GM21737 (cell line): ENCODE data around the gene NFATC3.
"Not testable (repeated sequence)": the region's sequence is repeated elsewhere in the genome, so short reads cannot be mapped to it uniquely, and the experiment has no call there.

Source experiments
- ATAC-seq: cut with Tn5 transposase; IDR thresholded peaks from one replicate; pipeline ENCODE4 v1.9.1; 2021; ENCODE audit warnings: mild to moderate bottlenecking, moderate library complexity; ENCODE audit not compliant: unreplicated experiment

The NFATC3 gene

DNA sequence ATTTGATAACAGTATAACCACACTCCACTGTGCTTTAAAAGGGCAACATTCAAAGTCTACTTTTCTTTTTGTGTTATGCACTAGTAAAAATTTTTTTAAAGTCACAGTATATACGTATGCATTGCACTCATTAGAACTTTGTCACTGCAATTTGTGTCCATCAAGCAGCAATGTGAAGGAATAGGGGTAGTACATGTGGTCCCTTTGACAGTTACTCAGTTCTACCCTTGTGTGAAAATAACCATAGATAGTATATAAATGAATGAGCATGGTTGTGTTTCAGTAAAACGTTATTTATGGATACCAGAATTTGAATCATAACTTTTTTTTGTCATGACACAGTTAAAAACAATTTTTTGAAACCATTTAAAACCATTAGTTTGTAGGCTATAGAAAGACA, 30.7 kb downstream of the NFATC3 start:
- ATAC-seq: no peak

- ATAC-seq: no peak
Observed at GRCh38 chr16:68116256-68116867, 31.2 kb downstream of the NFATC3 start.

- ATAC-seq: no peak
Observed at GRCh38 chr16:68117884-68118283, 32.7 kb downstream of the NFATC3 start.

DNA sequence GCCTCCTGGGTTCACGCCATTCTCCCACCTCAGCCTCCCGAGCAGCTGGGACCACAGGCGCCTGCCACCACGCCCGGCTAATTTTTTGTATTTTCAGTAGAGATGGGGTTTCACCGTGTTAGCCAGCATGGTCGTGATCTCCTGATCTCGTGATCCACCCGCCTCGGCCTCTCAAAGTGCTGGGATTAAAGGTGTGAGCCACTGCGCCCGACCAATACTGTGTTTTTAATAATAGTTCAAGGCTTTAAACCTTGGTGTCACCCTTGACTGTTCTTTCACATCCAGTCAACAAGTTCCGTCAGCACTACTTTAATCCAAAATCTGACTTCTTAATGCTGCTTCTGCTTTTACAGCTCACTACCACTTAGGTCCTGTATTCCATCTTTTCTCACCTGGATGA, 33.8 kb downstream of the NFATC3 start:
- not testable (repeated sequence) for ATAC-seq

- ATAC-seq: not testable (repeated sequence)
Observed at GRCh38 chr16:68120496-68120895, 35.3 kb downstream of the NFATC3 start.

GRCh38 chr16:68126395-68126794, 41.2 kb downstream of the NFATC3 start:
- ATAC-seq: no peak

DNA sequence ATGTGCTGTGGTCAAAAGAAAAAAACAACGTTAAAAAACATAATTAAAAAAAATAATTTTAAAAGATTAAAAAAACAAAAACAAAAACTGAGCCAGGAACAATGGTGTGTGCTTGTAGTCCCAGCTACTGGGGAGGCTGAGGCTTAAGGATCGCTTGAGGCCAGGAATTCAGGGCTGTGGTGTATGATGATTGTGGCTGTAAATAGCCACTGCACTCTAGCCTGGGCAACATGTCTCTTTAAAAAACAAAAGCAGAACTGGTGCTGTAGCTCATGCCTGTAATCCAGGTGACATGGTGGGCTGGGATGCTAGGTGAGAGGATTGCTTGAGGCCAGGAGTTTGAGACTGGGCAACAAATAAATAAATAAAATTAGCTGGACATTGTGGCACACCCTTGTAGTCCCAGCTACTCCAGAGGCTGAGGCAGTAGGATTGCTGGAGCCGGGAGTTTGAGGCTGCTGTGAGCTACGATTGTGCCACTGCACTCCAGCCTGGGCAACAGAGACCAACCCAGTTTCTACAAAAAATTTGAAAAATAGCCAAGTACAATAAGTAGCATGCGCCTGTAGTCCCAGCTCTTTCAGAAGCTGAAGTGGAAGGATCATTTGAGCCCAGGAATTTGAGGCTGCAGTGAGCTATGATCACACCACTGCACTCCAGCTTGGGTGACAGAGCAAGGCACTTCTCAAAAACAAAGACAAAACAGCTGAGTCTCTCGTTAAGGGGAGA, 43.6 kb downstream of the NFATC3 start:
- ATAC-seq: no peak

DNA sequence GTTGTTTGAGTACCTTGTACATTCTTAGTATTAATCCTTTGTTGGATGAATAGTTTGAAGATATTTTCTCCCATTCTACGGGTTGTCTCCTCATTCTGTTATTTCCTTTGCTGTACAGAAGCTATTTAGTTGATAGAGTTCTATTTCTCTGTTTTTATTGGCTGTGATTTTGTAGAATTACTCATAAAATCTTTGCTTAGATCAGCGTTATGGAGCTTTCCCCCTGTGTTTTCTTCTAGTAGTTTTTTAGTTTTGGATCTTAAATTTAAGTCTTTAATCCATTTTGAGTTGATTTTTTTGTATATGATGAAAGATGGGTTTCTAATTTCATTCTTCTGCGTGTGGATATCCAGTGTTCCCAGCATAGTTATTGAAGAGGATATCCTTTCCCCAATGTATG, 45.4 kb downstream of the NFATC3 start:
- no peak for ATAC-seq

DNA sequence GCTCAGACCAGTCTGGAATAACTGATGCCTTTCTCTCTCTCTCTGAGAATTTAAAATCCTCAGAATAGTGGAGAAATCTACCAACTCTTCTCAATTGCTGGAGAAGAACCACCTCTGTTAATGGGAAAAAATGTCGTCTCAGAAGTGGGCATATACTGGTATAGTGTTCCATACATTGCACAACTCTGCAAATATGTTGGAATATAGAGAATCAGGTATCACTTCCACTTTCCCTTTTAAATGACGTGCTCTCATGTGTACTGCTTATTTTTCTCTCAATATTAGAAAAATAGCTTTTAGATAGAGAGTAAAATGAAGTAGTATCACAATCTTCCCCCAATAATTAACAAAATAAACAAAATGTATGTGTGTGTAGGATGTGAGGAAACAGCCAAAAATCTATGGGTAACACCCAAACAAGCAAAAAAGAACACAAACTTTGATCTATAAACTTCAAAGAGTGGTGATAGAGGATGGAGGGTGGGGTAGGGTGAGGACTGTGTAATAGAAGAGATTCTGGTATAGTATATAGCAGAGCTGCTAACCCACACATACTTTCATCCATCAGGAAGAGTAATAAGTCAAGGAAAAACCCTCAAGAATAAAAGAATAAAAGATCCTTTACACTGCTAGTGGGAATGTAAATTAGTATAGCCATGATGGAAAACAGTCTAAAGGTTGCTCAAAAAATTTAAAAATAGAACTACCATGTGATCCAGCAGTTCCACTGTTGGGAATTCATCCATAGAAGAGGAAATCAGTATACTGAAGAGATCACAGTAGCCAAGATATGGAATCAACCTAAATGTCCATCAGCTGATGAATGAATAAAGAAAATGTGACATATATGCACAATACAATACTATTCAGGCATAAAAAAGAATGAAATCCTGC, 46.9 kb downstream of the NFATC3 start:
- no peak for ATAC-seq

DNA sequence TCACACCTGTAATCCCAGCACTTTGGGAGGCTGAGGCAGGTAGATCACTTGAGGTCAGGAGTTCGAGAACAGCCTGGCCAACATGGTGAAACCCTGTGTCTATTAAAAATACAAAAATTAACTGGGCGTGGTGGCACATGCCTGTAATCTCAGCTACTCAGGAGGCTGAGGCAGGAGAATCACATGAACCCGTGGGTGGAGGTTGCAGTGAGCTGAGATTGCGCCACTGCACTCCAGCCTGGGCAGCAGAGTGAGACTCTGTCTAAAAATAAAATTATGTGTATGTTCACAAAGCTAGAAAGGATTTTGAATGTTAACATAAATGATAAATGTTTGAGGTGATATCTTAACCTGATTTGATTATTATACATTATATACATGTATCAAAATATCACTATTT, 47.8 kb downstream of the NFATC3 start:
- not testable (repeated sequence) for ATAC-seq

DNA sequence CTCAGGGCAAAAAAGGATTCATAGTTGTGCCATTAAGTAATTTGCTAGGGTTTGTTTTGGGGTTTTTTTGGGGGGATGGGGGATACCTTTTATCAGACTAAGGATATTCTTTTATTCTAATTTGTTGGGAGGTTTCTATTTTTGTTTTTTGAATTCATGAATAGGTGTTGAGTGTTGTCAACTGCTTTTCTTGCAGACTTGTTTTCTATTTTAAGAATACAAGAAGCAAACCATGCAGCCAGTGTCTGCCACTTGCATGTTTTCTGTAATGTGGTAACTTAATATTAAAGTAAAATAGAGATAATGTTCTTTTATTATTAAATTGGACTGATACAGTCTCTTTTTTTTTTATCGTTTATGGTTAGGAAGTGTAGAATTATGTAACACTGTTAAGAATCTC, 49.5 kb downstream of the NFATC3 start:
- no peak for ATAC-seq

GRCh38 chr16:68136515-68136914, 51.3 kb downstream of the NFATC3 start:
- ATAC-seq: no peak

- ATAC-seq: no peak
Observed at GRCh38 chr16:68144008-68144407, 58.8 kb downstream of the NFATC3 start.

- ATAC-seq: no peak
Observed at GRCh38 chr16:68146585-68146984, 61.4 kb downstream of the NFATC3 start.

GRCh38 chr16:68147444-68147843, 62.3 kb downstream of the NFATC3 start:
- no peak for ATAC-seq

DNA sequence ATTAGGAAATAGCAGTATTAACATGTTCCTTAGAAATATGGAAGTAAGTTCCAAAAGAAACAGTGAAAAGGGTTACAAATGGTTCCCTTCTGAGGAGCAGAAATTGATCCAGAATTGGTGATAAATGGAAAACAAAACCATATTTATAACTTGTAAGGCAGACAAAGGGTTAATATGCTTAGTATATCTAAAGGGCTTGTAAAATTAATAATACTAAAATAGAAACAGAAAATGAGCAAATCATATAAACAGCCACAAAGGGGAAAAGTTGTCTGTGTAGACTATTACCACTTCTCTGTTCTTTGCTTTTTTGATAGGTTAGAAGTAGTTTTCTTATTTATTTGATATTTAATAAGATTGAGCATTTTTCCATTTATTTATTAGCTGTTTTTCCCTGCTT, 64.4 kb downstream of the NFATC3 start:
- ATAC-seq: no peak

DNA sequence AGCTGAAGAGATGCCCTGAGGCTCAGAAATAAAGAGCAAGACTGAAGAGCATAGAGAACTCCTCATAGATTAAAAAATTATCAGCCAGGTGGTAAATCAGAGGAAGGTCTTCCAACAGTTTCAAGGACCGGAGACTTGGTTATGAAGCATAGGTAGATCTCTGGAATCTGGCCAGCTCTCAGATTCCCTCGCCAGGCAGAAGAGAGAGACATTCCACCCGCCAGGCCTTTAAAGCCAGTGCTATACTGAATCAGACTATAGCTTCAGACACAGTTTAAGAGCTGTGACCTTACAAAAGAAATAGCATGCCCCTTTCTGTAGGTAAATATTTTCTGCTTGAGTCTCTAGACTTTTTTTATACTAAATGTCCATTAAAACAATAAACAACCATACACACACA, 70.3 kb downstream of the NFATC3 start:
- no peak for ATAC-seq

DNA sequence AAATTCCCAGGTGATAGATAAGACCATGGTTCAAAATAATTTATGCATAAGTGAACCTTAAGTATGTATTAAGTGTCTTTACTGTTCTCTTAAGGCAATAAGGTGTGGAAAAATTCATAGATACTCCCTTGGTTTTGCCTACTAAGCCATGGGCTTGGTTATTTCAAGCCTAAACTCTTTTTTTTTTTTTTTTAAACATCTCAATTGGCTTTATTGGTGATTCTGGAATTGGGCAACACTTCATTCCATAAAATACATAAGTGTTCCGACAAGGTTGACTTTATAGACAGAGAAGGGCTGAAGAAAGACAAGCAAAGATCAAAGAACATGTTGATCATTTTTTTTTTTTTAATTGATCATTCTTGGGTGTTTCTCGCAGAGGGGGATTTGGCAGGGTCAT, 77.2 kb downstream of the NFATC3 start:
- no peak for ATAC-seq

- ATAC-seq: not testable (repeated sequence)
Observed at GRCh38 chr16:68163275-68163674, 78.1 kb downstream of the NFATC3 start.

- ATAC-seq: no peak
Observed at GRCh38 chr16:68166264-68166663, 81.1 kb downstream of the NFATC3 start.

- no peak for ATAC-seq
Observed at GRCh38 chr16:68179196-68179795, 94.1 kb downstream of the NFATC3 start.
